DMS 273 treated with DMSO at 0.1 percent for 48 hours (cell line): ENCODE results near the gene KRTAP10-3.
A peak's percentile ranks its signal among the peaks of the same experiment; 100 is the strongest.
"Not testable (repeated sequence)": the region's sequence is repeated elsewhere in the genome, so short reads cannot be mapped to it uniquely, and the experiment has no call there.

Experiments
- DNase-seq: peaks from one replicate; lab custom pipeline; 2025; lab: John Stamatoyannopoulos, UW

Gene KRTAP10-3

DNA sequence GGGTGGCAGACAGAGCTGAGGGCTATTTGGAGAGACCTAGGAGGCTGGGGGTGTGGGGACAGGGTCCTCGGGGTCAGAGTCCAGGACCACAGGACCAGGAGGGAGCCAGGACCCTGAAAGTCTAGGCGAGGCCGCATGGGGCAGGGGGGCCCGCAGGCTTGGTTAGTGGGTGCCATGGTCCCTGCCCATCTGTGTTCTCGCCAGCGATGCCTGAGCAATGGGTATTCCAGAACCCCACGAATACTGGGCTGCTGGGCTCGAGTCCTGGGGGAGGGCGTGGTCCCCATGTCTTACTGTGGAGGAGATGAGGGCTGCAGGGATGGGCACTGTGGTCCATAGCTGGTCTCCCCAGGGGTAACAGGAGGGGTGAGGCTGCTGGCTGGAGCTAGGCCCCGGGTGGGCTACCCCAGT is 31.7 kb upstream of the KRTAP10-3 start:
- DNase-seq, result no peak

DNA sequence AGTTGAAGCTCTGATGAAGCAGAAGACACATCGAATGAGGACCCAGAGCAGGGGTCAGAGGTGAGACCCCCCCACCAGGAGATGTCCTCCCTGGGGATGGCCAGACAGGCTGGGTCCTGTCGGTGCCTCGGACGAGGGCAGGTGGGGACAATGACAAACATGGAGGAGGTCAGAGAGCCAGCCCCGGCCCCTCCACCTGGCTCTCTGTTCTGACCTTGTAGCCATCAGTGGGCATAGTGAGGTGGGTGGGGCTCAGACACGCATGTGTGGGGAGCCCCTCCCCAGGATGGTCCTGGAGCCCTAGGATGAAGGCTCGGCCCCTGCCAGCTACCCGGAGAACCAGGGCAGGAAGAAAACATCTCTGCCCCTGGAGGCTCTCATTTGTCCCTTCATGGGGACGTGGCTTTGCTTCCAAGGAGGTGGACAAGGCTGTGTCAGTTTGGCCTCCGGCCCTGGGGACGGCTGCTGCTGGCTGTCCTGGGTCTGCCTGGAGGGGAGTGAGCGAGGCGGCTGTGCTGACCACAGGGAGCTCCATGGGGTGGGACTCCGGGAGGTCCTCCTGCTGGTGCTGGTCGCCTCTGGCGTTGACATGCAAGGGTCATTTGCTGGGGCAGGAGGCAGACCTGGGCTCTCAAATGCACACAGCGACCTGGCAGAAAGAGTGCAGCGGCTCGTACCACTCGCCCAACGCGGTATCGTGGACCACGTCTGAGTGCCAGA is 31.2 kb upstream of the KRTAP10-3 start:
- no peak for DNase-seq

DNA sequence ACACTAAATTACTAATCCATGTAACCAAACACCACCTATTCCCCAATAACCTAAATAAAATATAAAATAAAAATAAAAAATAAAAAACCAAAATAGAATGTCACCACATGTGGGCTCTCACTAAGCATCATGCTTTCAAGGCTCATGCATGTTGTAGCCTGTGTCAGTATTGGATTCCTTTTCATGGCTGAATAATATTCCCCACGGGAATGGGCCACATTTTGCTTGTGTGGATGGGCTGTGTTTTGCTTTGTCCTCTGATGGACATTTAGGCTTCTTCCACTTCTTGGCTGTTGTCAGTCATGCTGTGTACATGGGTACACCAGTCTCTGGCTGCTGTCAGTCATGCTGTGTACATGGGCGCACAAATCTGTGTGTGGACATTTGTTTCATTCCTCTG is 30.5 kb upstream of the KRTAP10-3 start:
- DNase-seq, result no peak

DNA sequence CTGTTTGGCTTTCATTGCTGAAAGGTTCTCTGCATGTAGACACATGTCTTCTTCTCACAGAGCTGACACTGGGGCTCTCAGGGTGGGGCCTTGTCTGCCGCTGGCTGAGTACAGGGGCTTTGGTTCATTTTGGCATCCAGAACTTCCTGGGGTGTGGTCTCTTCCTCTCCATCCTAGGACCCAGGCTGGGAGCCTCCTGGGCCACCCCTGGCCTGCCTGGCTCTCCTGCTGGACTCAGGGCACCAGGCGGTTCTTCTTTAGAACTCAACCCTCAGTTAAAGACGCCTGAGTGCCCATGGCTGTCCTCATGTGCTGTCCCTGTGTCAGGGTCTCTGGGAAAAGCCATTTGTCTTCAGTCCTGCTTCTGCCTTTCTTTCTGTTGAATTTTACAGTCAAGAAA is 27.3 kb upstream of the KRTAP10-3 start:
- no peak for DNase-seq

DNA sequence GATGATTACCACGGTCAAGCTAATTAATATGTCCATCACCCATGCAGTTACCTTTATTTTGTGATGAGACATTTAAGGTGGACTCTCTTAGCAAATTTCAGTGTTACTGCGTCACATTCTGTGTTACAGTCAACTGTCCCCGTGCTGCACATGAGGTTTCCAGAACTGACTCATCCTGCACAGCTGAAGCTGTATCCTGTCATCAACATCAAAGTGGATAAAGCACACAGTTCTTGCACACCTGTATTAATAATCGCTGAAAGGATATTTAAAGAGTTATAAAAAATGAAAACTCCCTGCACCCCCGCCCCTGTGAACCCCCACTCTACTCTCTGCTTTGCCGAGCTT is 25.2 kb upstream of the KRTAP10-3 start:
- DNase-seq, result no peak

DNA sequence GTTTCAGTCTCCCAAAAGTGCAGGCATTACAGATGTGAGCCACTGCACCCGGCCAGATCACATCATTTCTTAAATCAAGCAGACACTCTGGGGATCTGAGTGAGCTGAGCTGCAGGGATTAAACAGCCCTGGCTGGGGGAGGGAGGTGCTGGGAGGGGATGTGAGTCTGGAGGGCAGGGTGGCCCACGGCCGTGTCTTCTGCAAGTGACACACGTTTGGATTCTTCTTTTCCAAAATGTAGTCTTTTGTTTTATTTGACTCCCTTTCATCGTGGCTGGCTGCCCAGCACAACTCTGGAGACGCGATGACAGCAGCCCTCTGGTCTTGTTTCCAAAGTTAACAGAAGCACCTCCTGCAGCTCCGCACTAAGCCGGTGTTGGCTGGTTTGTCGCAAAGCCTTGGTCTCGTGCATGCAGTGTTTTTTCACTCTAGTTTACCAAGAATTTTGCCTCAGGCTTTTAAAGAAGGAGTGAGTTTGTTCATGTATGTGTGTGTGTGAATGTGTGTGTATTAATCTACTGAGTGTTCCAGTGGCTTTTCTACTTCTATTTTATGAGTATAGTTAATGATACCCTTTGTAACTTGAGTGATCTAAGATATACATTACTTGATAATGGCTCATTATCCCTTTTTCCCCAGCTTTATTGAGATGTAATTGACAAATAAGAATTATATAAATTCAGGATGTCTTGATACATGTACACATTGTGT is 24.6 kb upstream of the KRTAP10-3 start:
- no peak for DNase-seq

DNA sequence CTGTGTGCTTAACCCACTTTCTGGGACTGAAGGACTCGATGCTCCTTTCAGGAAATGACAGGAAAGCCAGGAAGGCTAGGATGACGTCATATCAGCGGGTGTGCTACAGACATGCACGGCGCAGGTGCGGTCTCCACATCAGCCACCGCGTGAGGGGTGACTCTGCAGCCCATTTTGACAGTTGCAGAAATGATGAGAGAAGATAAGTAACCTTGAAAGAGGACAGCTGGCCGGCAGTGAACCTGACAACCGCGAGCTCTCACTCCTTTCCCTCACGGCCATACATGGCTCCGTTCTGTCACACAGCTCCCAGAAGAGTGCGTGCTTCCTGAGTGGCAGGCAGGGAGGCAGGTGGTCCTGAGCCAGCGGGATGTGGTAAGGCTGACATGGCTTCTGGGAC is 23.5 kb upstream of the KRTAP10-3 start:
- no peak for DNase-seq

DNA sequence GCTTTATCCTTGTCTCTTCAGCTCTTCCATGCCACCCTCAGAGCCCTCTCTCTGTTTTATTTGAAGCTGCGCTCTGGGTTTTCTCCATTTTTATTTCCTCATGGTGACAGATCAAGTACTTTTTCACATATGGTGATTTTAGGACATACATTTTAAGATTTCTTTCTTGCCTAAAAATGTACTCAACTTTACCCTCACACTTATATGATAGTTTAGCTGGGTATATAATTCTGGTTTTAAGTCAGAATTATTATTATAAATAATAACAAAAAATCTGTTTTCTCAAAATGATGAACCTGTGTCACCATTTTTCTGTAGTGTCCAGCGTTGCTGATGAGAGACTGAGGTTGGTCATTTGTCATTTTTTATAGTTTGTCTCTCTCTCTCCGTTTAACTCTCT is 22.6 kb upstream of the KRTAP10-3 start:
- DNase-seq, result no peak

DNA sequence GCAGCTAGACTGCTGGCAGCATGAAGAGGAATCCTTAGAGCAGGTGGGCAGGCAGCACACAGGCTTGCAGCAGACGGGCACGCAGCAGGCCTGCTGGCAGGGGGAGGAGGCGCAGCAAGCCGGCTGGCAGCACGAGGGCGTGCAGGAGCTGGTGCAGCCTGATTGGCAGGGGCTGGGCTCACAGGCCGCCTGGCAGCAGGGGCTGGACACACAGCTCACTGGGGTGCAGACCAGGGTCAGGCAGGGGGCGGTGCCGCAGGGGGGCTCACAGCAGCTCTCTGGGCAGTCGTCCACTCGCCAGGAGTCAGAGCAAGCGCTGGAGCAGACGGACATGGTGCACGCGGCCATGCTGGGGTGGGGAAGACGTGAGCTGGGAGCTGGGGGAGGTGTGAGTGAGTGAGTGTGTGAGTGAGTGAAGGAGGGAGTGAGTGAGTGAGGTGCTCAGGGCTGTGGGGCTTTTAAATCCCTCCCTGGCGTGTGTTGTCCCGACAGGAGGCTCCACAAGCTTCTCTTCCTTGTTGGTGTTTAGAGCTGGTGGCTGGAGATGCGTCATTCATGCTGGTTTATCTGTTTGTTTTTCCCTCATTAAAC is 21.7 kb upstream of the KRTAP10-3 start, which contains the start of gene KRTAP10-5:
TSS of gene KRTAP10-5 (minus strand) at position 374 of the 591 bp plus-strand sequence. CDS start at position 348, 26 bp downstream.
- not testable (repeated sequence) for DNase-seq

DNA sequence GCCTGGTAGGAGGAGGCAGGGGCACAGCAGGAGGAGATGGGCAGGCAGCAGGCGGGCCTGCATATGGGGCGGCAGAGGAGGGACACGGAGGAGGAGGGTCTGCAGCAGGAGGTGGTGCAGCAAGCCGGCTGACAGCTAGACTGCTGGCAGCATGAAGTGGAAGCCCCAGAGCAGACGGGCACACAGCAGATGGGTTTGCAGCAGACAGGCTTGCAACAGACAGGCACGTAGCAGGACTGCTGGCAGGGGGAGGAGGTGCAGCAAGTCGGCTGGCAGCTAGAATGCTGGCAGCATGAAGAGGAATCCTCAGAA is 21.2 kb upstream of the KRTAP10-3 start:
- DNase-seq, result peak; percentile 31

DNA sequence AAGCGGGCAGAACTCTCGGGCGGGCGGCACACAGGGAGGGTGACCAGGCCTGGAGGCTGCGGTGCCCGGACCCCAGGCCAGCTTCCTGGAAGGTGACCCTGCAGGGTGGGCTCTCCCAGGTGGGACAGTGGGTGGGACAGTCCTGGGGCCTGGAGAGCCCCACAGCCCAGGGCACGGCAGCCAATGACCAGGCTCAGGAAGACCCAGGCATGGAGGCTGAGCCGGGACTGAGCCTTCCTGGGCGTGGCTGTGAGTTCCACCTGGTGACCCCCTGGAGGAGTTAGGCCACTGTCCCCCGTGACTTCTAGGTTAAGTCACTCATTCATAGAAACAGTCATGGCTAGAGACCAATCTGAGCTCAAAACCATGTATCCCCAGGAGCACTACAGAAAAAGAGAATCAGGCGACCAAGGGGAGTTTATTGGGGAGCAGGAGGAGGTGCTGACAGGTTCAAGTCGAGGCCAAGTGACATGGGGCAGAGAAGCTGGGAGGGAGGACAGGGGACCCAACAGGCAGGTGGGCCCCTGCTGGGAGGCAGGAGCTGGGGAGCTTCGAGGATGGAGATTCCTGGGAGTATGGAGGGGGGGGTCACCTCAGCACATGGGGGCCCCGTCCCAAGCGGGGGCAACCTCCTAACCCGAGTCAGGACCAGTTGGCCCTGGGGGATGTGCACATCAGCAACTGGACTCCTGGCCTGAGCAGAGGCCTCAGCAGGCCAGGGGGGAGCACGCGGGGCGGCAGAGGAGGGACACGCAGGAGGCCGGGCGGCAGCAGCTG is 20.6 kb upstream of the KRTAP10-3 start:
- no peak for DNase-seq

DNA sequence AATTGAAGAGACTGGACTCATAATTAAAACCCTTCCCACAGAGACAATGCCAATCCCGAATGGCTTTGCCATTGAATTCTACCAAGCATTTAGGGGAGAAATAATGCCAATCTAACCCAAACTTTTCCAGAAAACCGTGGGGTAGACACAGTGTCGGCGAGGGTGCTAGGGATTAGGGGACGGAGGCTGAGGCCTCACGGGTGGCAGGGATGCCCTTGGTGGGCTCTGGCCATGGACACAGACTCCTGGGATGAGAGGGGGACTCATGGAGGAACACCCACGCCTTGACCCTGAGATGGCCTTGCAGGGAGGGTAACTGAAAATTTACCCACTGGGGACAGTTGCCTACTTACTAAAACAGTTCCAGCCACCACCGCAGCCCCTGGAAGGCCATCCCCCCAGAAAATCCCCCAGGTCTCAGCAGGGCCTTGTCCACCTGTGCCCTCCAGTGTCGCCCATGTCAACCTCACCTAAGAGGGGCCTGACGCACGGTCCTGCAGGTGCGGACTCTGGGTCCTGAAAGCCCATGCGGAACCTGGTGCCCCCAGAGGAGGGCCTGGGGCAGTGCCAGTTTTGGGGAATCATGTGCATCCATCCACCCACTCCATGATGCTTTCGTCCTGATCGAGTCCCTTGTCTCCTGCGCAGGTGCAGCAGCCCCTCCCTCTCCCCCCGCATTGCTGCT is 19.9 kb upstream of the KRTAP10-3 start:
- DNase-seq, result no peak

DNA sequence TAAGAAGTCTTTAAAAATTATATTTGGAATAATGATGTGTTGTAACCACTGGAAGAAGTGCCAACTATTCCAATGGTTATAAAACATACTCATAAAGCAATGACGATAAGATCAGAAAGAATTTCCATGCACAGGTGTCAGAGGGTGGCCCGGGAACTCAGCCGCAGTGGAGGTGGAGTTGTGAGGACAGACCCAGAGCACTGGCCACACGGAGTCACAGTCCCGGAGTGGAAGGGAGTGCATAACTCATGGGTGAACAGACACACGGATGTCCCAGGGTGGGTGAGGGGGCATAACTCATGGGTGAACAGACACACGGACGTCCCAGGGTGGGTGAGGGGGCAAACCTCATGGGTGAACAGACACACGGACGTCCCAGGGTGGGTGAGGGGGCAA is 17.4 kb upstream of the KRTAP10-3 start:
- DNase-seq, result no peak

DNA sequence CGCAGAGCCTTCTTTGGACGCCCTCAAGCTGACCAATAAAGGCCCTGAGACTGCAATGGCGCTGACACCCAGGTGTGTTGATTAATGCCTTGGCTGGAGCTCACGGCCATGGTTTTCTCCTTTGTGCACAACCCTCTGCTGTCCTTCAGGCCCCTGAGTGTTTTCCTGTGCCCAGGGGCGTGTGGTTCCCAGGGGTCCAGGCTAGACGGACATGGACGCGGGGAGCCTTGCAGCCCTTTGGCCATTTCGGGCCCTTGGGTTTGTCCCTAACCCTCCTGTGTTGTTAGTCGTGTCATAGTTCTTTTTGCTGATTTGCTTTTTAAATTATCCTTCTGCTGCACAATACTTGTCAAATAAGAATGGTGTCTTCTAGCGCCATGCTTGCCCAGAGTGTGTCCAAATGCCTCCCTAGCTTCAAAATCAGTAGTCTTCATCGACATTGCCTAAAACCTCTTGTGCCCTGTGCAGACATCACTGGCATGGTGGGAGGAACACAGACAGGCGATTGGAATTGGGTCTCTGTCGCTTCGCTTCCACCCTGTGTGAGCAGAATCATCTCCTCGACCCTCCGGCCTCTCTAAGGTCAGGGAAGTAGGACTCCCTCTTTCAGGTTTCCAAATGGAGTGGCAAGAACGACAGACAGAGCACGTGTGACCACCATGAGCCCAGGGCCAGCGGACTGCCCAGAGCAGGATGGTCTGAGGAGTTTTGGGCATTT is 16.9 kb upstream of the KRTAP10-3 start:
- no peak for DNase-seq

DNA sequence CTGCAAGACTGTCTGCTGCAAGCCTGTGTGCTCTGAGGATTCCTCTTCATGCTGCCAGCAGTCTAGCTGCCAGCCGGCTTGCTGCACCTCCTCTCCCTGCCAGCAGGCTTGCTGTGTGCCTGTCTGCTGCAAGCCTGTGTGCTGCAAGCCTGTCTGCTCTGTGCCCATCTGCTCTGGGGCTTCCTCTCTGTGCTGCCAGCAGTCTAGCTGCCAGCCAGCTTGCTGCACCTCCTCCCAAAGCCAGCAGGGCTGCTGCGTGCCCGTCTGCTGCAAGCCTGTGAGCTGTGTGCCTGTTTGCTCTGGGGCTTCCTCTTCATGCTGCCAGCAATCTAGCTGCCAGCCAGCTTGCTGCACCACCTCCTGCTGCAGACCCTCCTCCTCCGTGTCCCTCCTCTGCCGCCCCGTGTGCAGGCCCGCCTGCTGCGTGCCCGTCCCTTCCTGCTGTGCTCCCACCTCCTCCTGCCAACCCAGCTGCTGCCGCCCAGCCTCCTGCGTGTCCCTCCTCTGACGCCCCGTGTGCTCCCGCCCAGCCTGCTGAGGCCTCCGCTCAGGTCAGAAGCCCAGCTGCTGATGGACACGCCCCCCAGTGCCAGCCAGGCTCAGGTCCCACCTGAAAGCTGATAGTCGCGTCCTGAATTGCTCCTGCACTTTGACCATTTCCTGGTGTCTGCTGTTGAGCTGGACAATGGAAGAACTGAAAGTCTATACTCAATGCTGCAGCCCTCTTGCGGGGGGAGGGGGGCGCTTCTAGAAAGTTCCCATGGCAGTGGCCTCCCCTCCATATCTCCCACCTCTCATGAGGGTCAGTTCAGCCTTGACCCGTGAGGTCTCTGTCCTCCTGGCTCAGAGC is 16.1 kb upstream of the KRTAP10-3 start:
- DNase-seq, result no peak

DNA sequence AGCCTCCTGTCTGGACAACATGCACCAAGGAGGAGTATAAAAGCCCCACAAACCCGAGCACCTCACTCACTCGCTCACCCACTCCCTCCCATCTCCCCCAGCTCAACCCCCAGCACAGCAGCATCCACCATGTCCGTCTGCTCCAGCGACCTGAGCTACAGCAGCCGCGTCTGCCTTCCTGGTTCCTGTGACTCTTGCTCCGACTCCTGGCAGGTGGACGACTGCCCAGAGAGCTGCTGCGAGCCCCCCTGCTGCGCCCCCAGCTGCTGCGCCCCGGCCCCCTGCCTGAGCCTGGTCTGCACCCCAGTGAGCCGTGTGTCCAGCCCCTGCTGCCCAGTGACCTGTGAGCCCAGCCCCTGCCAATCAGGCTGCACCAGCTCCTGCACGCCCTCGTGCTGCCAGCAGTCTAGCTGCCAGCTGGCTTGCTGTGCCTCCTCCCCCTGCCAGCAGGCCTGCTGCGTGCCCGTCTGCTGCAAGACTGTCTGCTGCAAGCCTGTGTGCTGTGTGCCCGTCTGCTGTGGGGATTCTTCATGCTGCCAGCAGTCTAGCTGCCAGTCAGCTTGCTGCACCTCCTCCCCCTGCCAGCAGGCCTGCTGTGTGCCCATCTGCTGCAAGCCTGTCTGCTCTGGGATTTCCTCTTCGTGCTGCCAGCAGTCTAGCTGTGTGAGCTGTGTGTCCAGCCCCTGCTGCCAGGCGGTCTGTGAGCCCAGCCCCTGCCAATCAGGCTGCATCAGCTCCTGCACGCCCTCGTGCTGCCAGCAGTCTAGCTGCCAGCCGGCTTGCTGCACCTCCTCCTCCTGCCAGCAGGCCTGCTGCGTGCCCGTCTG is 15.2 kb upstream of the KRTAP10-3 start, which contains the start of gene KRTAP10-4:
TSS of gene KRTAP10-4 (plus strand) at position 100 of the 827 bp plus-strand sequence. CDS start at position 130, 30 bp downstream.
- not testable (repeated sequence) for DNase-seq

DNA sequence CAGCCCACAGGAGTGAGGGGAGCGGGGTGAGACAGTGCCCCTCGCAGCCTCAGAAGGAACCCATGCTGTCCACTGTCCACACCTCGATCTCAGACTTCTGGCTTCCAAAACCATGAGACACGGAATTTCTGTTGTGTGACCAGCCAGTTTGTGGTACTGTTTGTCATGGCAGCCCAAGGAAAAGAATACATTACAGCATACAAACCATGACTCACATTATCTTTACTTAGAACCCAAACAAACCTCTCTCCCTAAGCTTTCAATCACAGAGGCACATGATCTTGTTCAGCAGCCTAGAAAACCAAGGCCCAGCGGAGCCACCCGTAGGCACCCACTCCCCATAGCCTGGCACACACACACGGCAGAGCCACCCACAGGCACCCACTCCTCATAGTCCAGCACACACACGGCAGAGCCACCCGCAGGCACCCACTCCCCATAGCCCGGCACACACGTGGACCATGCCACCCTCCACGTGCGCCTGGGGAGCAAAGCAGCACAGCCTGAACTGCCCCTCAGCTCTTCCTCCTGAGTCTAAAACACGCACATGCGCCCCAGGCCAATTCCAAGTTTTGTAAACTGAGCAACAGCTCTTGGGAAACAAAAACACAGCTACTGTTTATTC is 14.5 kb upstream of the KRTAP10-3 start:
- no peak for DNase-seq

DNA sequence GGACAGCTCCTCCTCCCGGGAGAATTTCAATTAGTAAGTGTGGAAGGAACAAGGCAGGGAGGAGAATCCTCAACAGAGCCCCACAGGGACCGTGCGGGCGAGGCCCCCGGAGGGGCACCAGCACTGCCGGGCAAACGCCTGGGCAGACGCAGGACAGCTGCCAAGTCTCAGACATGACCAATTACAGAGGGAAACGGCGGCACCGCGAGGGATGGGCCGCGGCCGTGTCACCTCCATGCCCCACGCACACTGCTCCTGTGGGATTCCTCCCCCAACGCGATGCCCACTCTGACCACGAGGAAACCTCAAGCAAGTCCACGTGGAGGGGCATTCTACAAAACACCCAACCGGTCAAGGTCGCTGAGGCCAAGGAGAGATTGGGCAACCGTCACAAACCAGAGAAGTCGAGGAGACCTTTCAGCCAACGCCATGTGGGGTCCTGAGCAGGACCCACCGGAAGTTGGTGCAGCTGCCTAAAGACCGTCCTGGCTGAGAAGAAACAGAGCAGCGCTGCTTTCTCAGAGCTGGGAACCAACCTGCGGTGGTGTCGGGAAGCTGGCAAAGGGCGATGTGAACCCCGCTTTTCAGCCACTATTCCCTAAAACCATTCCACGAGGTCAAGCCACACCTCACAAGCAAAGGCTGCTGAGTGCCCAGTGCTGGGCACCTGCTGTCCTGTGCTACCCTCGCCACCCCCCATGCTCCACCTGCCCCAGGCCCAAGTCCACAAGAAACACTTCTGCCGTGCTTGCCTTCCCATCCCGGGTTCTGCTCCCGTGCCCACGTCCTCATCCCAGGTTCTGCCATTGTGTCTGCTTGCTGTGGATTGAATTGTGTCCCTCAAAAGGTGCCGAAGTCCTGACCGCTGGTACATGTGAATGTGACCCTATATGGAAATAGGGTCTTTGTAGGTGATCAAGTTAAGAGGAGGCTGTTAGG is 13.5 kb upstream of the KRTAP10-3 start:
- no peak for DNase-seq
